Caco-2 (cell line): ENCODE measurements around the gene NCAPD3. TPM values are rescaled to one million over a fixed set of nuclear protein-coding genes. Genes with fewer than 3 reads are reported as not detected.

Source experiments
- BruUV-seq: library from RNA; stranded (reverse); fragments of 400-500 nt; replicated peaks from 2 replicates; lab custom pipeline; 2021; lab: Mats Ljungman, UMichigan
- CTCF ChIA-PET: fragments of 300-600 bp; sonication (Branson Sonifier 250); formaldehyde crosslinking; loops from one replicate; lab custom pipeline; 2022; ENCODE audit warnings: antibody characterized with exemption; lab: Charles Lee
- POLR2A ChIA-PET: fragments of 300-600 bp; sonication (Branson Sonifier 250); formaldehyde crosslinking; loops from one replicate; lab custom pipeline; 2022; ENCODE audit warnings: antibody characterized with exemption; lab: Charles Lee
- DNase-seq, 2 experiments: peaks; one replicate each; pipeline versions ENCODE4 v3.0.0 to v3.0.0-alpha.2; 2020 to 2022
- H3K27me3 ChIP-seq: replicated peaks from 2 replicates; pipeline ENCODE4 v1.6.0; 2011; ENCODE audit warnings: low read length; ENCODE audit not compliant: control insufficient read depth, insufficient read depth
- H3K36me3 ChIP-seq: 2 replicates; pipeline ENCODE4 v1.5.1; 2011; ENCODE audit warnings: low read length; ENCODE audit not compliant: control insufficient read depth, insufficient read depth
- H3K4me1 ChIP-seq: fragments of 250-450 bp; sonication (Bioruptor Pico); 2 replicates; pipeline ENCODE4 v1.5.1; 2020; ENCODE audit warnings: mild to moderate bottlenecking
- H3K4me3 ChIP-seq: 2 replicates; pipeline ENCODE4 v1.5.1; 2011; ENCODE audit warnings: low read depth, mild to moderate bottlenecking, control low read depth, low read length
- H3K9me3 ChIP-seq: fragments of 250-450 bp; sonication (Bioruptor Pico); 2 replicates; pipeline ENCODE4 v1.5.1; 2020; ENCODE audit warnings: mild to moderate bottlenecking, moderate library complexity
- H3K27ac Mint-ChIP-seq: one replicate; pipeline ENCODE4 v1.8.0; 2022; ENCODE audit warnings: mixed read lengths; ENCODE audit not compliant: unreplicated experiment
- H3K27me3 Mint-ChIP-seq: one replicate; pipeline ENCODE4 v1.8.0; 2022; ENCODE audit warnings: mixed read lengths; ENCODE audit not compliant: insufficient read depth, unreplicated experiment
- H3K36me3 Mint-ChIP-seq: one replicate; pipeline ENCODE4 v1.8.0; 2022; ENCODE audit warnings: mild to moderate bottlenecking, mixed read lengths; ENCODE audit not compliant: insufficient read depth, unreplicated experiment
- H3K4me1 Mint-ChIP-seq: one replicate; pipeline ENCODE4 v1.8.0; 2022; ENCODE audit warnings: low read depth, mixed read lengths; ENCODE audit not compliant: unreplicated experiment
- H3K4me3 Mint-ChIP-seq: one replicate; pipeline ENCODE4 v1.8.0; 2022; ENCODE audit warnings: mild to moderate bottlenecking, moderate library complexity, mixed read lengths; ENCODE audit not compliant: unreplicated experiment
- H3K9me3 Mint-ChIP-seq: one replicate; pipeline ENCODE4 v1.8.0; 2022; ENCODE audit warnings: mixed read lengths; ENCODE audit not compliant: unreplicated experiment
- CTCF ChIP-seq, 2 experiments: fragments of 200-600 bp in 1 of 2; IDR thresholded peaks; 1 replicate in 1 of 2; 2 replicates in 1 of 2; pipeline versions ENCODE4 v1.5.1 to v1.8.0; 2011 to 2022; ENCODE audit warnings: antibody characterized with exemption in 1 of 2, control low read depth in 1 of 2, inconsistent platforms in 1 of 2, low read depth in 1 of 2, low read length in 1 of 2, mild to moderate bottlenecking in 1 of 2, moderate library complexity in 1 of 2; ENCODE audit not compliant: insufficient read depth in 1 of 2, severe bottlenecking in 1 of 2, unreplicated experiment in 1 of 2
- intact Hi-C: fragments of 100-400 bp; cut with micrococcal nuclease; formaldehyde crosslinking; loops from one replicate; pipeline ENCODE4 v1.10.0; 2022; ENCODE audit not compliant: unreplicated experiment
- total RNA-seq: library from RNA; stranded (reverse); gene quantifications from 2 replicates; pipeline ENCODE4 v1.2.3, GENCODE V29; 2022

Gene NCAPD3
- total RNA-seq, 1 experiment from 2014 or later: 108 TPM

GRCh38 chr11:134253188-134253993 is 29.6 kb upstream of the NCAPD3 start, which contains the start of the genes ACAD8 and THYN1:
ACAD8 (plus strand) TSS chr11:134253568; CDS start chr11:134253601, 33 bp downstream.
THYN1 (minus strand) TSS chr11:134253352; CDS start chr11:134252882, 470 bp downstream.
- CTCF ChIA-PET: interaction anchor here (0.7 to 1.4 kb wide), 4 partner anchors 9 to 207 kb away, joined by 3 to 8 read pairs (median 7); partner anchors contain the start of genes NCAPD3 and VPS26B

GRCh38 chr11:134252346-134253187 is 28.8 kb upstream of the NCAPD3 start:
- Histone ChIP-seq H3K27me3 (no peaks in the 10 kb centered on the region), H3K4me3 (peak overlapping the region; percentile 64), H3K36me3 (no peaks in the 10 kb centered on the region; the same call in 1 of the 2 replicates), H3K9me3 (no peaks in the 10 kb centered on the region), H3K4me1 (0 out of 2 replicates have a peak, but pooled peaks cover 10% of the 10 kb centered on the region)
- BruUV-seq: no TSS peak
- peak overlapping the region; percentile 63 for H3K27ac Mint-ChIP-seq
- no peaks in the 10 kb centered on the region for H3K9me3 Mint-ChIP-seq
- peak in 1 of 2 experiments; percentile 54 for DNase-seq
- TF ChIP-seq CTCF (IDR thresholded peaks at IDR 0.05; ENCODE audit: insufficient read depth in 1 of 2, low read depth in 1 of 2, low read length in 1 of 2, severe bottlenecking in 1 of 2, unreplicated experiment in 1 of 2): no peak
- H3K4me1 Mint-ChIP-seq: peaks cover 7% of the 10 kb centered on the region
- intact Hi-C loops: loop anchor here (1.0 to 5.0 kb wide), 2 partner anchors 28 to 80 kb away; partner anchors contain the start of genes GLB1L2 and VPS26B
- peaks cover 26% of the 10 kb centered on the region for H3K36me3 Mint-ChIP-seq
- ChIA-PET POLR2A (interaction anchor here (0.5 to 1.1 kb wide), 2 partner anchors 9 to 13 kb away, joined by 3 to 6 read pairs; no protein-coding TSS in a partner anchor), CTCF (interaction anchor here (1.1 to 1.3 kb wide), 2 partner anchors 8 to 28 kb away, joined by 6 to 8 read pairs; partner anchors contain the start of genes NCAPD3 and VPS26B)
- H3K4me3 Mint-ChIP-seq: peak overlapping the region; percentile 89
- no peaks in the 10 kb centered on the region for H3K27me3 Mint-ChIP-seq

More at GRCh38 chr11:134253188-134253993, 29.6 kb upstream of the NCAPD3 start, which contains the start of the genes ACAD8 and THYN1:
- DNase-seq: peak; percentile 99
- Mint-ChIP-seq H3K4me1 (peaks cover 7% of the 10 kb centered on the region), H3K27ac (peak within 1 kb of the TSS; percentile 63), H3K27me3 (no peaks in the 10 kb centered on the region), H3K9me3 (no peaks in the 10 kb centered on the region), H3K36me3 (peaks cover 18% of the 10 kb centered on the region), H3K4me3 (peak within 1 kb of the TSS; percentile 89)
- peak; percentile 46 to 47 for TF ChIP-seq CTCF (IDR thresholded peaks at IDR 0.05; ENCODE audit: insufficient read depth in 1 of 2, low read depth in 1 of 2, low read length in 1 of 2, severe bottlenecking in 1 of 2, unreplicated experiment in 1 of 2)
- H3K4me1 ChIP-seq: 0 out of 2 replicates have a peak, but pooled peaks cover 10% of the 10 kb centered on the region
- POLR2A ChIA-PET: interaction anchor here (0.6 to 1.3 kb wide), 5 partner anchors 9 to 1195 kb away, joined by 3 to 10 read pairs (median 6); partner anchors contain the start of genes NCAPD3 and VPS26B
- intact Hi-C loops: loop anchor here (1.0 to 5.0 kb wide), 2 partner anchors 29 to 79 kb away; partner anchors contain the start of genes GLB1L2 and VPS26B
- H3K36me3 ChIP-seq: no peaks in the 10 kb centered on the region; the same call in 1 of the 2 replicates
- H3K4me3 ChIP-seq: peak within 1 kb of the TSS; percentile 64
- H3K27me3 ChIP-seq: no peaks in the 10 kb centered on the region
- H3K9me3 ChIP-seq: no peaks in the 10 kb centered on the region
- BruUV-seq: no TSS peak
